Caki2 (cell line): ENCODE data around the gene IGFN1. TPM values are rescaled to one million over a fixed set of nuclear protein-coding genes. Genes with fewer than 3 reads are reported as not detected.
"Not testable (repeated sequence)": the region's sequence is repeated elsewhere in the genome, so short reads cannot be mapped to it uniquely, and the experiment has no call there.

Experiments
- DNase-seq: peaks from one replicate; pipeline ENCODE4 v3.0.0-alpha.2; 2015; ENCODE audit warnings: low read depth
- in situ Hi-C: cut with HindIII; loops from 2 replicates; pipeline ENCODE4 v1.10.0; 2016; ENCODE audit warnings: low sequenced_read_pairs, low pct_unique_long_range_greater_than_20kb, mixed read lengths
- total RNA-seq: library from RNA; depleted of rRNA; stranded (reverse); fragments of >200 nt; shearing (Covaris generic); gene quantifications from 2 replicates; pipeline ENCODE4 v1.2.3, GENCODE V29; 2014; ENCODE audit warnings: low replicate concordance

Gene IGFN1
- total RNA-seq, 1 experiment from 2014 or later = 65.4 TPM

DNA sequence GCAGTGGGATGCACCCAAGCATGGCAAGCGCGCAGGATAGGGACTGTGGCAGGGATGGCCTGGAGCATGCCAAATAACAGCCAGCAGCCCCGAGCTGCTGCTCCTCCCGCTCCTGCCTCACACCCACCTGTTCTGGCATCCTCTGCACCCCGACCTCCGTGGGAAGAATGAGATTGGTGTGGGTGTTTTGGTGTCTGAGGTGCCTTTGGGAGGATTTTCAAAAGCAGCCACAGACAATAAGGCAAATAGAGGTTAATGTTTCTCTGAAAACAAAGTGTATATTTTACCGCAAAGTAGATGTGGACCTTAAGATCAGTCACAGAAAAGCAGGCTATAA, 35.5 kb downstream of the IGFN1 start:
- in situ Hi-C loops = no loop called here

GRCh38 chr1:201226859-201227488, 36.4 kb downstream of the IGFN1 start:
- in situ Hi-C loops = no loop called here
- DNase-seq = peak; percentile 4

More for the DNA sequence above, 35.5 kb downstream of the IGFN1 start:
- peak; percentile 6 for DNase-seq

DNA sequence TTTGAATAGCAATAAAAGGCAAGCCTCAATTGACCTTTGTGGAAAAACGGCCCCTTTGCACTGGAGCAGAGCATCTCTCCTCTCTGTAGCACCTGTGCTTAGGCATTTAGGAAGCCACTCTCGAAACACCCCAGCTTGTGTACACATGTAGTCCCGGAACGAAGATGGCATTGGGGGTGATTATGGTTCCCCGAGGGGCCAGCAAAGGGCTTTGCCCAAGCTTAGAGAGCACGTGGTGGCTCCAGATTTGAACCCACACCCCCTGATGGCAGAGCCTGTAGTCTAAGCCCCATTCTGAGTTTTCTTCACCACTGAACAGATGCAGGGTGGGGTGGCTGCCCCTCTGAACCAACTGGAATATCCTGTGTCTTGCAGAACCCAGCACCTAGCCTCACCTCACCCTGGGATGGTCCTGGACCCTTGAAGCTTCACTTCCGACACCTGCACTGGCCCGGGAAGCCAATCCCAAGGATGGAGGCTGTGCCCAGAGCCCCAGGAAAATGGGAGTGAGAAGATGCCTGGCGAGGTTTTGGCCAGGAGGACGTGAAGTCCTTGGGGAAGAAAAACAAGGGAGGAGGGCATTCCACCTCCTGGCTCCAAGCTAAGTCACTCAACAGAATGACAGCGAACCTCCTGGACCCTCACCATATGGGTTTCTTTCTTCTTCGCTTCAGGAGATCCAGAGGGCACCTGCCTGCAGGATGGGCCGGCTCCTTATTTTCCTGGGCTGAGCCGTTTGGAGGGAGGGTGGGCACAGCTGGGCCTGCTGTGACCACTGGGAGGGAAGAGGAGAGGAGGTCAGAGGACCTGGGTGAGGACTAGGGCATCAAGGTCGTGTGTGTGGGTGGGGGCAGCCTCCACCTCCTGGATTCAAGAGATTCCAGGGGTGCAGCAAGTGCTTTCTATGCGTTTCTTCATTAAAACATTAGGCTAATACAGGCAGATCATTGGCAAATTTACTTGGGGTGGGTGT, 37.7 kb downstream of the IGFN1 start:
- peak; percentile 11 for DNase-seq
- in situ Hi-C loops = no loop called here

GRCh38 chr1:201229095-201229494, 38.5 kb downstream of the IGFN1 start:
- in situ Hi-C loops = no loop called here
- peak; percentile 10 for DNase-seq

- DNase-seq = peak; percentile 65
- in situ Hi-C loops = no loop called here
Measured at GRCh38 chr1:201229771-201230635, 39.4 kb downstream of the IGFN1 start.

DNA sequence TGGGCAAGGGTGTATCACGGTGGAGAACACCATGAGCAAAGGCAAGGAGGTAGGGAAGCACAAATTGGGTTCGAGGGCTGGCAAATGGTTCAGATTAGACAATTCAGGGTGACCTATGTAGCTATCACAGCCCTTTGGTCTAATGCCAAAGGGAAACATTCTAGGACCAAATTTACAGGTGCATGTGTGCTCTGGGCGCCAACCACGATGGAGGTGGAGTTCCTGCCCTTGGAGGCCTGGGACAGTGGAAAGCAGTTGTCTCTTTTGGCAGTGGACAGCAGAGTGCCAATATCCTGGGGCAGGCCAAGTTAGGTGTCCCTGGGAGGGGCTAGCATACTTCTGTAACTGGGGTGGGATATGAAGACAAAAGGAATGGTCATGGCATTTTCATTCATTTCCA, 40.1 kb downstream of the IGFN1 start:
- in situ Hi-C loops = no loop called here
- no peak for DNase-seq

DNA sequence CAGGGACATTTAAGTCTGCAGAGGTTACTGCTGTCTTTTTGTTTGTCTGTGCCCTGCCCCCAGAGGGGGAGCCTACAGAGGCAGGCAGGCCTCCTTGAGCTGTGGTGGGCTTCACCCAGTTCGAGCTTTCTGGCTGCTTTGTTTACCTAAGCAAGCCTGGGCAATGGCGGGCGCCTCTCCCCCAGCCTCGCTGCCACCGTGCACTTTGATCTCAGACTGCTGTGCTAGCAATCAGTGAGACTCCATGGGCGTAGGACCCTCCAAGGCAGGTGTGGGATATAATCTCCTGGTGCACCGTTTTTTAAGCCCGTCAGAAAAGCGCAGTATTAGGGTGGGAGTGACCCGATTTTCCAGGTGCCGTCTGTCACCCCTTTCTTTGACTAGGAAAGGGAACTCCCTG, 49.0 kb downstream of the IGFN1 start:
- DNase-seq, in situ Hi-C loops: not testable (repeated sequence)

DNA sequence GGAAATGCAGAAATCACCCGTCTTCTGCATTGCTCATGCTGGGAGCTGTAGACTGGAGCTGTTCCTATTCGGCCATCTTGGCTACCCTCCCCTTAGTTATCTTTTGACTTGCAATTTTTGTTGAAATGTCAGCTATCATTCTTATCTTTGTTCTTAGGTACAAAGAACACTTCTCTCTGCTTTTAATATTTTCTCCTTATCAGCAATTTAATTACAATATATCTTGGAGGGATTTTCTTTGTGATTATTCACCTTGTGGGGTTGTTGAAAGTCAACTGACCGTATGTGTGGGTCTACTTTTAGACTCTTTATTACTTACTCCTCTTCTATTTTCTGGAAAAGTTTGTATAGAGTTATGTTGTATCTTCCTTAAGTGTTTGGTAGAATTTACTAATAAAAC, 49.5 kb downstream of the IGFN1 start:
- in situ Hi-C loops = no loop called here
- DNase-seq = no peak

- in situ Hi-C loops = no loop called here
- no peak for DNase-seq
Measured at GRCh38 chr1:201241736-201242135, 51.1 kb downstream of the IGFN1 start.

DNA sequence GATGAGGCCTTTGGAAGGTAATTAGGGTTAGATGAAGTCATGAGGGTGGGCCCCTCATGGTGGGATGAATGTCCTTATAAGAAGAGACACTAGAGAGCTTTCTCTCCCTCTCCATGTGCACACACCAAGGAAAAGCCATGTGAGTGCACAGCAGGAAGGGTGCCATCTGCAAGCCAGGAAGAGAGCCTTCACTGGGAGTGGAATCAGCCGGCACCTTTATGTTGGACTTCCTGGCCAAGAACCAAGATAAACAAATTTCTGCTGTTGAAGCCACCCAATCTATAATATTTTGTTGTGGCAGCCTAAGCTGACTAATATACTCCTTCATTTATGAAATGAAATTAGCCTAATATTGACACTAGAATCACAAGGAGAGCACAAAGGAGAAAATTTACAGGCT, 54.5 kb downstream of the IGFN1 start:
- DNase-seq = no peak
- in situ Hi-C loops = no loop called here

DNA sequence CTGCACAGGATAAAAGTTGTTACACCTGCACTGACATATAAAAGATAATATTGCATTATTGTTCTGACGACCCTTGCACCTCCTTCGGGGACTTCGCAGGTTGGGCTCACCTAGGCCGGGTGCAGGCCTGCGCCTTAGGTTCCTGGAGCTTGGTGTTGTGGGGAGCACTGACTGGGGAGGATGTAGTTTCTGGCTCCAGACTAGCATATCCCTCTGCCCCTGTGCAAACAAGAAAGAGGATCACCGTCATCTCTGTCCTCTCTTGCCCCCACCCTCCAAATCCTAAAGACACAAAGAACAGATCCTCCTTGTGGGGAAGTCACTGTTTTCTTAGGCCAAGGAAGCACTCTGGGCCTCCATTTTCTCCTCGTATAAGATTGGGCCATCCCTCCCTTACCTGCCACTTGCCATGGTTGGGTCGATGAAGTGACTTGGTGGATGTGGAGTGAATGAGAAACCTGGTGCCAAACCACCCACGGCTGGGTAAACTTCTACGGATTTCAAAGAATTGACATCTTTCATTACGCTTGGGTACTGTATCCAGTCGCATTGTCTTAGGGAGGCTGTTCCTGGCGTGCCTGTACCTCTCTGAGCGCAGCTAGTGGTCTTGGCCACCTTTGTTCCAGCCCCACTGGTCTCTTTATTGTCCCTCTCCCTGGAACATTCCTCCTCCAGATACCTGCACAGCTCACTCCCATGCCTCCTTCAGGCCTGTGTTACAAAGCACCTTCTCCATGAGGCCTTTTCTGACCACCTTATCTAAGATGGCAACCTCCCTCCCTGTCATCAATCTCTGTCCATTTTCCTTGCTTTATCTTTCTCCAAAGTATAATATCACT, 58.3 kb downstream of the IGFN1 start:
- in situ Hi-C loops = no loop called here
- DNase-seq = no peak

DNA sequence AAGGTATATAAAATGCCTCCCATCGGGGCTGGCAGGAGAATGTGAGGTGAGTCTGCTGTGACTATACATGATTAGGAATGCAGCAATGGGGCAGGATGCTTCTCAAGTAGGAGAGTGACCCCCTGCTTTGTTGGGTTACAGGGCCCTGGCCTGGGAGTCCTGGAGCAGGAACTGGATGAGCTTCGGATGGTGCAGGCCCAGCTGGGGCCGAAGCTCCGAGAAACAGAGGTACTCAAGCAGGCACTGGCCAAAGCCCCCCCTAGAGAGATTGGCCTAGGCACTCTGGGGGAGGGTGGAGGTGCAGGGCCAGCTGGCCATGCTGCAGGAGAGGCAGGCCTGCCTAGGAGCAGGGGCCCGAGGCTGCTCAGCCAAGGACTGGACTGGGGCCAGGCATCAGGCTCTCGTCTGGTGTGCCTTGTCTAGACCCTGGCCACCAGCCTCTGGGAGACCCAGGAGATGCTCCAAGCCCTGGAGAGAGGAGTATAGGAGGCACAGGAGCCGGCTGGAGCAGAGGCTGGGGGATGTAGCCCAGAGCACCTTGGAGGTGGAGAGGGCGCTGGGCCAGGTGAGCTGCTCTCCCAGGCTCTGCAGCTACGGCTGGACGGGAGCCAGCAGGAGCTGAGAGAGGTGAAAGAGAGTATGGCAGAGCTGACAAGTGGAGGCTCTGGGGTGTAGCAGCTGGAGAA, 59.8 kb downstream of the IGFN1 start:
- in situ Hi-C loops = no loop called here
- no peak for DNase-seq

- DNase-seq = no peak
- in situ Hi-C loops = no loop called here
Measured at GRCh38 chr1:201251411-201251810, 60.8 kb downstream of the IGFN1 start.

DNA sequence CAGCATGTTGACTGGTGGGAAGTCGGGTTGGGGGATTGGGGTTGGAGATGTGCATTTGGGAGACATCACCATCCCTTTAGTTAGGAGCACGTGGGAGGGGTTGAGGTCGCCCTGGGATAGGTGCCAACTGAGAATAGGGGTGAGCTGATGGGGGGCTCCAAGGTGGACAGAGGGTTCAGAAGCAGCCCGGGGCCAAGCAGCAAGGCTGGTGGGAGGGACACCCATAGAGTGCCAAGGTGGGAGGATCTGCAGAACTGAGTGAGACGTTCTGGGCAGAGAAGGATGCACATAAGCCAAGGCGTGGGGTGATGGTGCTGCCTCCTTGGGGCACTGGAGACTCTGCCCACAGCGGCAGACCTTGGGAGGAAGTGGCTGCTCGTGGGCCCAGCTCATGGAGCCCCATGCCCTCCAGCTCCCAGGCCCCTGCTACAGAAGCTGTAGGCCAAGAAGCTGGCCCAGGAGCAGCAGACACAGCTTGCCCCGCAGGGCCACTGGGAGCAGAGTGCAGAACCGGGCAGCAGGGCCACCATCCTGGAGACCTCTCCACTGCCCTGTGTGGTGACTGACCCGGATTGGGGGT, 61.3 kb downstream of the IGFN1 start:
- in situ Hi-C loops = no loop called here
- no peak for DNase-seq

GRCh38 chr1:201252944-201253371, 62.3 kb downstream of the IGFN1 start:
- in situ Hi-C loops = no loop called here
- DNase-seq = no peak

DNA sequence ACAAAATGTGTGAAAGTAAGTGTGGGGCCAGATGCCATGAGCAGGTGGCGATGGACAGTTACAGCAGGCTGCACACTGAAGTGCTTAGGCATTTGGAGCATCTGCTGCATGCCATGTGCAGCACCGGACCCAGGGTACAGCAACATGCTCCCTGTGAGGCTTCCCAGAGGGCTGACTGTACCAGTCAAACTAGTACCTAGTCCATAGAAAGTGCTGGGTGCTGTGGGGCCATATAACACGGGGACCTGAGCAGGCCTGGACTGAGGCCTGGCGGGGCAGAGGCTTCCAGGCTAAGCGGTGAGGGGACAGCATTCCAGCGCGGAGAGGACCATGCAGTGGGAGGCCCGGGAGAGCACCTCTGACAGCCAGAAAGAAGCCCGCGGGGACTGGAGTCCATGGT, 62.8 kb downstream of the IGFN1 start:
- in situ Hi-C loops = no loop called here
- no peak for DNase-seq
